HepG2 (cell line): ENCODE measurements around the gene SYNDIG1. TPM values are rescaled to one million over a fixed set of nuclear protein-coding genes. Genes with fewer than 3 reads are reported as not detected.

Experiments used
- ATAC-seq: fragments of 200-7000 bp; cut with Tn5 transposase; 3 replicates; pipeline ENCODE4 v1.9.1; 2020; ENCODE audit warnings: mild to moderate bottlenecking, moderate library complexity
- BruUV-seq: library from RNA; stranded (reverse); fragments of 400-500 nt; replicated peaks from 2 replicates; lab custom pipeline; 2021; lab: Mats Ljungman, UMichigan
- CTCF ChIA-PET: fragments of 300-600 bp; formaldehyde crosslinking; extraction: SDS; loops from one replicate; lab custom pipeline; 2021; ENCODE audit warnings: low total read pairs, inconsistent platforms, low intra/inter-chr PET ratio; lab: Yijun Ruan, JAX
- POLR2A ChIA-PET: fragments of 350-600 bp; sonication (Branson Sonifier 250); formaldehyde crosslinking; loops from one replicate; lab custom pipeline; 2020; ENCODE audit warnings: antibody characterized with exemption, inconsistent platforms; lab: Yijun Ruan, JAX
- DNase-seq: peaks from one replicate; pipeline ENCODE4 v3.0.0-alpha.2; 2015; ENCODE audit warnings: low spot score
- FAIRE-seq: peaks from 3 replicates; lab custom pipeline; 2011; peaks lifted over from hg19 to GRCh38; lab: Jason Lieb, UNC
- H2AFZ ChIP-seq: one replicate; pipeline ENCODE4 v1.6.1; 2011; ENCODE audit warnings: low read length, inconsistent platforms
- H3K27ac ChIP-seq: fragments of 300-600 bp; 3 replicates; pipeline ENCODE4 v1.8.0; 2011; ENCODE audit warnings: mixed run types, mild to moderate bottlenecking, mixed read lengths, low read length, inconsistent platforms; ENCODE audit not compliant: insufficient read depth; ENCODE audit errors: extremely low read length
- H3K27me3 ChIP-seq, 2 experiments: fragments of 200-600 bp in 1 of 2; 2 replicates in 1 of 2; 3 replicates in 1 of 2; pipeline versions ENCODE4 v1.6.0 to v1.8.0; 2011; ENCODE audit warnings: low read length in 2 of 2, mild to moderate bottlenecking in 2 of 2, moderate library complexity in 2 of 2, inconsistent platforms in 1 of 2; ENCODE audit not compliant: insufficient read depth in 2 of 2, control insufficient read depth in 1 of 2
- H3K36me3 ChIP-seq, 2 experiments: fragments of 200-600 bp in 1 of 2; replicated peaks in 1 of 2; 2 replicates in 1 of 2; 3 replicates in 1 of 2; pipeline versions ENCODE4 v1.5.1 to v1.8.0; 2011; ENCODE audit warnings: low read length in 2 of 2, inconsistent platforms in 1 of 2; ENCODE audit not compliant: insufficient read depth in 2 of 2, control insufficient read depth in 1 of 2
- H3K4me1 ChIP-seq: 2 replicates; pipeline ENCODE4 v1.5.1; 2012; ENCODE audit warnings: low read length, inconsistent platforms; ENCODE audit not compliant: insufficient read depth
- H3K4me2 ChIP-seq: 2 replicates; pipeline ENCODE4 v1.6.0; 2011; ENCODE audit warnings: low read depth, low read length, inconsistent platforms
- H3K4me3 ChIP-seq, 3 experiments: fragments of 200-600 bp in 1 of 3; sonication (generic), shearing (Covaris generic) in 1 of 3; replicated peaks in 1 of 3; 2 replicates each; pipeline ENCODE4 v1.5.1; 2011 to 2016; ENCODE audit warnings: low read length in 3 of 3, inconsistent platforms in 2 of 3, low read depth in 2 of 3, mild to moderate bottlenecking in 2 of 3, control low read depth in 1 of 3, mixed read lengths in 1 of 3; ENCODE audit not compliant: insufficient read depth in 1 of 3
- H3K79me2 ChIP-seq: one replicate; pipeline ENCODE4 v1.6.1; 2011; ENCODE audit warnings: low read length, inconsistent platforms; ENCODE audit not compliant: insufficient read depth
- H3K9ac ChIP-seq: 2 replicates; pipeline ENCODE4 v1.6.0; 2011; ENCODE audit warnings: mild to moderate bottlenecking, low read depth, low read length, inconsistent platforms; ENCODE audit not compliant: insufficient read depth
- H3K9me3 ChIP-seq: 2 replicates; pipeline ENCODE4 v1.5.1; 2012; ENCODE audit warnings: mild to moderate bottlenecking, low read length
- H4K20me1 ChIP-seq: 2 replicates; pipeline ENCODE4 v1.6.0; 2011; ENCODE audit warnings: inconsistent platforms, mild to moderate bottlenecking, low read length, moderate library complexity; ENCODE audit not compliant: insufficient read depth
- CREB3 ChIP-seq: sonication (generic); formaldehyde crosslinking; IDR thresholded peaks from 2 replicates; pipeline ENCODE4 v1.5.0; 2020; ENCODE audit warnings: missing genetic modification reagents
- E2F1 ChIP-seq: sonication (generic); formaldehyde crosslinking; IDR thresholded peaks from 2 replicates; pipeline ENCODE4 v1.5.0; 2020; ENCODE audit warnings: missing genetic modification reagents
- ELK4 ChIP-seq: sonication (generic); formaldehyde crosslinking; IDR thresholded peaks from 2 replicates; pipeline ENCODE4 v1.9.0; 2021; ENCODE audit warnings: missing genetic modification reagents, borderline replicate concordance
- HNRNPLL ChIP-seq: fragments of 200-400 bp; formaldehyde crosslinking; IDR thresholded peaks from 2 replicates; pipeline ENCODE4 v1.6.1; 2017; ENCODE audit warnings: mild to moderate bottlenecking, low read depth, low read length; ENCODE audit not compliant: poor library complexity, severe bottlenecking
- IKZF1 ChIP-seq: fragments of 450-650 bp; IDR thresholded peaks from 2 replicates; pipeline ENCODE4 v1.7.1; 2016
- PRPF4 ChIP-seq: fragments of 200-400 bp; formaldehyde crosslinking; IDR thresholded peaks from 2 replicates; pipeline ENCODE4 v1.6.1; 2016; ENCODE audit warnings: low read length, low read depth; ENCODE audit not compliant: poor library complexity, severe bottlenecking
- TP53 ChIP-seq: sonication (generic); formaldehyde crosslinking; conservative IDR thresholded peaks from 2 replicates; pipeline ENCODE4 v1.4.0; 2020; ENCODE audit warnings: missing genetic modification reagents
- YY1 ChIP-seq: IDR thresholded peaks from 2 replicates; pipeline ENCODE4 v1.6.1; 2011; ENCODE audit warnings: low read length, low read depth, moderate library complexity, mild to moderate bottlenecking; ENCODE audit not compliant: insufficient read depth, insufficient replicate concordance
- ZBTB42 ChIP-seq: sonication (generic); formaldehyde crosslinking; IDR thresholded peaks from 2 replicates; pipeline ENCODE4 v1.5.0; 2020; ENCODE audit warnings: mild to moderate bottlenecking, missing genetic modification reagents
- ZNF160 ChIP-seq: sonication (generic); formaldehyde crosslinking; IDR thresholded peaks from 2 replicates; pipeline ENCODE4 v1.8.0; 2022; ENCODE audit warnings: mild to moderate bottlenecking, inconsistent platforms, missing genetic modification reagents
- ZNF20 ChIP-seq: sonication (generic); formaldehyde crosslinking; IDR thresholded peaks from 2 replicates; pipeline ENCODE4 v1.4.0; 2020; ENCODE audit warnings: mild to moderate bottlenecking, moderate library complexity, missing genetic modification reagents
- ZNF629 ChIP-seq: sonication (generic); formaldehyde crosslinking; conservative IDR thresholded peaks from 2 replicates; pipeline ENCODE4 v1.5.0; 2020; ENCODE audit warnings: missing genetic modification reagents
- ZNF782 ChIP-seq: sonication (generic); formaldehyde crosslinking; IDR thresholded peaks from 2 replicates; pipeline ENCODE4 v1.4.0; 2020; ENCODE audit warnings: missing genetic modification reagents, mild to moderate bottlenecking, borderline replicate concordance
- ZNF816 ChIP-seq: sonication (generic); formaldehyde crosslinking; IDR thresholded peaks from 2 replicates; pipeline ENCODE4 v1.8.0; 2022; ENCODE audit warnings: missing genetic modification reagents, mild to moderate bottlenecking, borderline replicate concordance
- ZXDC ChIP-seq: sonication (generic); formaldehyde crosslinking; IDR thresholded peaks from 2 replicates; pipeline ENCODE4 v1.5.0; 2020; ENCODE audit warnings: mild to moderate bottlenecking, missing genetic modification reagents
- WGBS: methylation state at CpG from one replicate; pipeline ENCODE4 v1.1.6; 2017; ENCODE audit warnings: low lambda C conversion rate; 5-methylcytosine and 5-hydroxymethylcytosine counted together
- in situ Hi-C: cut with HindIII; loops from 2 replicates; pipeline ENCODE4 v1.10.0; 2017; ENCODE audit warnings: low pct_unique_long_range_greater_than_20kb; ENCODE audit not compliant: extremely low pct_ligation_motif_present
- intact Hi-C: fragments of 100-400 bp; cut with micrococcal nuclease; formaldehyde crosslinking; loops from one replicate; pipeline ENCODE4 v1.10.0; 2022; ENCODE audit not compliant: unreplicated experiment
- polyA plus RNA-seq, 8 experiments: library from polyadenylated mRNA; depleted of rRNA in 3 of 8; stranded (reverse) in 7 of 8; unstranded in 1 of 8; fragments of >200 nt; fragmentation: Illumina TruSeq in 4 of 8; extraction: Trizol in 4 of 8; gene quantifications; 2 replicates each; pipeline versions ENCODE4 v1.2.1 to v1.2.3, GENCODE V29; 2011 to 2016; ENCODE audit warnings: low read depth in 4 of 8, missing spikeins in 1 of 8, mixed read lengths in 1 of 8; ENCODE audit not compliant: insufficient read depth in 1 of 8
- total RNA-seq, 5 experiments: library from RNA; depleted of rRNA; stranded (reverse); fragments of >200 nt; fragmentation: Illumina TruSeq; extraction: Trizol; gene quantifications; 2 replicates each; pipeline ENCODE4 v1.2.3, GENCODE V29; 2016; ENCODE audit warnings: low read depth in 1 of 5

The SYNDIG1 gene
- total and polyA plus RNA-seq, 2 of the 13 experiments (the other 11 are each of a cell fraction or from before 2014, with no cell fraction given), result not detected

- TF ChIP-seq PRPF4, result no peak
- TF ChIP-seq ELK4 (CRISPR knock-in tag), result no peak
- no peak for TF ChIP-seq ZNF816 (CRISPR knock-in tag)
- no peak for TF ChIP-seq ZNF782 (CRISPR knock-in tag)
Measured at GRCh38 chr20:24682496-24682985, 213.1 kb downstream of the SYNDIG1 start (continued).

GRCh38 chr20:24683676-24684075 lies 214.2 kb downstream of the SYNDIG1 start:
- no peaks in the 10 kb centered on the region for H3K79me2 ChIP-seq
- no peak for DNase-seq
- WGBS, result 28% methylated on average over 7 of the region's 7 CpGs
- H3K4me3 ChIP-seq, result no peak overlapping the region
- intact Hi-C loops (no loop called here), in situ Hi-C loops (no loop called here)
- TF ChIP-seq ZNF160 (CRISPR knock-in tag) (no peak), ZXDC (CRISPR knock-in tag) (no peak), ZNF629 (CRISPR knock-in tag) (no peak), ZNF20 (no peak), YY1 (no peak), ZBTB42 (no peak), E2F1 (no peak), TP53 (CRISPR knock-in tag) (no peak), CREB3 (no peak), IKZF1 (no peak), HNRNPLL (no peak)
- H3K4me2 ChIP-seq, result no peak overlapping the region
- BruUV-seq, result no TSS peak
- peaks cover 0 to 5% of the 10 kb centered on the region in 2 experiments; a peak in 1 of 5 replicates for H3K27me3 ChIP-seq
- POLR2A ChIA-PET, result no interaction called here
- H4K20me1 ChIP-seq, result no peaks in the 10 kb centered on the region
- H2AFZ ChIP-seq, result no peak overlapping the region
- CTCF ChIA-PET, result no interaction called here
- no peak for ATAC-seq
- H3K9ac ChIP-seq, result no peak overlapping the region
- peaks cover 6% of the 10 kb centered on the region; the same call in 1 of the 2 replicates for H3K9me3 ChIP-seq
- no peak for FAIRE-seq
- H3K27ac ChIP-seq, result no peak overlapping the region
- H3K36me3 ChIP-seq, result no peaks in the 10 kb centered on the region
- no peaks in the 10 kb centered on the region for H3K4me1 ChIP-seq
